Astrocyte of the cerebellum (primary cell): Measurements from ENCODE around the gene TSPYL4.
"Not testable (repeated sequence)": the region's sequence is repeated elsewhere in the genome, so short reads cannot be mapped to it uniquely, and the experiment has no call there.

Source experiments
- DNase-seq: peaks from one replicate; pipeline ENCODE4 v3.0.0-alpha.2; 2011; ENCODE audit warnings: low read depth
- H3K4me3 ChIP-seq: 2 replicates; pipeline ENCODE4 v1.5.1; 2011; ENCODE audit warnings: mild to moderate bottlenecking, low read depth, low read length, moderate library complexity
- CTCF ChIP-seq: IDR thresholded peaks from 2 replicates; pipeline ENCODE4 v1.5.1; 2012; ENCODE audit warnings: low read length, low read depth, moderate library complexity, mild to moderate bottlenecking; ENCODE audit errors: missing control alignments
- in situ Hi-C: cut with HindIII; loops from 2 replicates; pipeline ENCODE4 v1.10.0; 2017; ENCODE audit warnings: low sequenced_read_pairs

The TSPYL4 gene

GRCh38 chr6:116291701-116292396 is 38.0 kb upstream of the TSPYL4 start:
- TF ChIP-seq CTCF, result no peak
- no peak for DNase-seq
- H3K4me3 ChIP-seq, result no peak overlapping the region
- in situ Hi-C loops, result no loop called here

GRCh38 chr6:116290799-116291198 is 36.9 kb upstream of the TSPYL4 start:
- in situ Hi-C loops, result no loop called here
- DNase-seq, result no peak
- TF ChIP-seq CTCF, result no peak
- H3K4me3 ChIP-seq, result no peak overlapping the region

- no peak for TF ChIP-seq CTCF
- DNase-seq, result no peak
- H3K4me3 ChIP-seq, result no peak overlapping the region
- in situ Hi-C loops, result no loop called here
Observed at GRCh38 chr6:116289876-116290275, 36.0 kb upstream of the TSPYL4 start.

- TF ChIP-seq CTCF, result peak; percentile 74
- no peak overlapping the region for H3K4me3 ChIP-seq
- in situ Hi-C loops, result no loop called here
- DNase-seq, result peak; percentile 44
Observed at GRCh38 chr6:116287689-116288282, 33.9 kb upstream of the TSPYL4 start.

- no peak for TF ChIP-seq CTCF
- no peak overlapping the region for H3K4me3 ChIP-seq
- in situ Hi-C loops, result no loop called here
- no peak for DNase-seq
Observed at GRCh38 chr6:116286773-116287358, 33.0 kb upstream of the TSPYL4 start.

GRCh38 chr6:116284984-116285383 is 31.1 kb upstream of the TSPYL4 start:
- DNase-seq, H3K4me3 ChIP-seq, in situ Hi-C loops: not testable (repeated sequence)

- DNase-seq, result no peak
- TF ChIP-seq CTCF, result no peak
- no peak overlapping the region for H3K4me3 ChIP-seq
- in situ Hi-C loops, result no loop called here
Observed at GRCh38 chr6:116283191-116283590, 29.3 kb upstream of the TSPYL4 start.
